NCI-H748 (cell line): Measurements from ENCODE around the gene PHLDA3.
A peak's percentile ranks its signal among the peaks of the same experiment; 100 is the strongest.
"Not testable (repeated sequence)": the region's sequence is repeated elsewhere in the genome, so short reads cannot be mapped to it uniquely, and the experiment has no call there.

Experiments
- DNase-seq: peaks from one replicate; lab custom pipeline; 2025; ENCODE audit not compliant: unreplicated experiment; lab: John Stamatoyannopoulos, UW

The PHLDA3 gene

GRCh38 chr1:201503397-201504176 lies 34.6 kb upstream of the PHLDA3 start:
- no peak for DNase-seq

GRCh38 chr1:201502511-201502857 lies 33.5 kb upstream of the PHLDA3 start:
- DNase-seq, result no peak

DNA sequence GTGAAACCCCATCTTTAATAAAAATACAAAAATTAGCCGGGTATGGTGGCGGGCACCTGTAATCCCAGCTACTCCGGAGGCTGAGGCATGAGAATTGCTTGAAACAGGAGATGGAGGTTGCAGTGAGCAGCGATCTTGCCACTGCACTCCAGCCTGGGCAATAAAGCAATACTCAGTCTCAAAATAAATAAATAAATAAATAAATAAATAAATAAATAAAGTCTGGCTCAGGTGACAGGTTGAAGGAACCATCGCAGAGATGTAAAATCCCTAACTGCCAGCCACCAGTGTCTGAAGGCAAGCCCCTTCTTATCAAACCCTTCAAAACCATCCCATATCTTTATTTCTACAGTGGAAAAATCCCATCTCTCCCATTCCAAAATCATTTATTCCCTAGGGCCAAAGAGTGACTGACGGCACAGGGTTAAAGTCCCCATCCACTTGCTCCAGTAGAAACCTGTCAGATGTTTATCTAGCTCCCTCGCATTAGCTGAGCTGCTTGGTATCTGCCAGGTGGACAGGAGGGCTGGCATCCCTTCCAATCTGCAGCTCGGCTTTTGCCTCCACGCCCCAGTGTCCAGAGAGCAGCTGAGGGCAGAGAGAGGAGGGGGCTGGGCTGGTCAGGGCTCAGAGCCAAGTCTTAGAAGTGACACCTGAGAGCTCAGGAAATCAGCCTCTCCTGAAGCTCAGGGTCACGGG lies 33.0 kb upstream of the PHLDA3 start:
- peak; percentile 89 for DNase-seq

DNA sequence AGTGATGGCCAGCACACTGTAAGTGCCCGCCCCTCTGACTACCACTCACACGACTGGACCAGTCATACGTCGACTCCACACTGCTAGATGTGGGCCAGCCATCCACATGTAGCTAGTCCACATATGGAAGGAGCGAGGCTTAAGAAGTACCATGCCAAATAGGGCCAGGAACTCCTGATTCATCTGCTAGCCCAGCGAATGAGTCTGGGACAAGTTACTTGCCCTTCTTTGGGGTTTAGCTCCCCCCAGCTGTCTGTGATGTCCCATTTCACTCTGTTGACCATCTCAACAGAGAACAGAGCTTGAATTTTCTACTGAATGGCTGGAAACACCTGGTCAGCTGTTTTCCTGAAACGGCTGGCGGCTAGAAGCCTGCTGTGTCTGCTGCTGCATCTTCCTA lies 32.2 kb upstream of the PHLDA3 start:
- DNase-seq, result no peak

GRCh38 chr1:201500670-201501120 lies 31.7 kb upstream of the PHLDA3 start:
- DNase-seq, result no peak

GRCh38 chr1:201499795-201500669 lies 31.0 kb upstream of the PHLDA3 start:
- DNase-seq, result no peak

GRCh38 chr1:201499191-201499590 lies 30.2 kb upstream of the PHLDA3 start:
- DNase-seq, result no peak

DNA sequence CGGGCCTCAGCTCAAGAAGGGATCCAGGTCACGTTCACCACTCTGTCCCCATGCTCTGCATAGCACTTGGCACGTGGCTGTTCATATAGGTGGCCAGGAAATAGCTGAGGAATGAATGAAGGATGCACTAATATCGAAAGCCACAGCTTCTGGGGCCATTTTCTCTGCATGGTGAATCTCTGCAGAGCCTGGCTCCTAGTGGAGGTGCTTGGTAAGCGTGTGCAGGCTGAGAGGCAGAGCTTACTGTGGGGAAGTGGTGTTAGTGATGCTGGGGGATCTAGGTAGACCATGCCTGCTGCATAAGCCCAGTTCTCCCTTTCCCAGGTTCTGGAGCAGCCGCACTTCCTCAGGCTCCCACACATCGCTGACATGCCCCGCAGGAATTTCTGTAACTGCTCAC lies 29.6 kb upstream of the PHLDA3 start:
- DNase-seq, result no peak

GRCh38 chr1:201497935-201498509 lies 29.0 kb upstream of the PHLDA3 start:
- DNase-seq, result no peak

DNA sequence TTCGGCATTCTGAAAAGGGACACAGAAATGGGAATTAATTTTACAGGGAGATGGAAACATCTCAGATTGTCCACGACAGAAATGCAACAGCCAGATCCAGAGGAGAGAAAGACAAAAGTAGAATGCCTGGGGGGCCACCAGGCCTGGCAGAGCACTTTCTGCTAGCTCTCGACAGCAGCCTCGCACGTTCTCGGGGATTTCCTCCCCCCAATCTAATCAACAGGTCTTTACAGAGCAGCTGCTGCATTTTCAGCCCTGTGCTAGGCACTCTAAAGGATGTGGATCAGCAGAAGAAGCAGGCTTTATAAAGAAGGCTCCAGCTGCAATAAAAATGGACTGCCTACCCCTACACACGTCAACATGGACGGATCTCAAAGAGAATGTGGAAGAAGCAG lies 27.3 kb upstream of the PHLDA3 start:
- no peak for DNase-seq

GRCh38 chr1:201495551-201496295 lies 26.7 kb upstream of the PHLDA3 start:
- no peak for DNase-seq

GRCh38 chr1:201493757-201494617 lies 25.0 kb upstream of the PHLDA3 start:
- DNase-seq, result no peak

GRCh38 chr1:201493026-201493656 lies 24.2 kb upstream of the PHLDA3 start:
- DNase-seq, result not testable (repeated sequence)

GRCh38 chr1:201491896-201492511 lies 23.0 kb upstream of the PHLDA3 start:
- DNase-seq, result no peak

DNA sequence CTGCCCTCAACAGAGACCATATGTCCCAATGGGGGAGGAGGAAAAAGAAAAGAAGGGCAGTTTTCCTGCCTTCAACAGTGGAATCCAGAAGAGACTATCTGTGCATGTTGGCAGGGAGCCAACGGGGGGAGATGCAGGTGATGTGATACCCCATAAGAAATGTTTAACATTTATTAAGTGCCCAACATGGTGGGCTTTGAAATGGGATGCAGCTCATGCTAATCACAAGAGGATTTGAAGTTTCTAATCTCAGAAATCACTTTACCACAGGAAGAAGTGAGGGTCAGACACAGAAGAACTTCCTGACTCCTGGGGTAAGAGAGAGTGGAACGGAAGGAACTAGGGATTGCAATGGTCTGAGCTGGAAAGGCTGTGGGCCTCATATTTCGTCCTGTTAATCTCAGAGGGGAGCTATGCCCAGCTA lies 21.7 kb upstream of the PHLDA3 start:
- DNase-seq, result no peak

GRCh38 chr1:201489643-201490261 lies 20.8 kb upstream of the PHLDA3 start:
- DNase-seq, result no peak

DNA sequence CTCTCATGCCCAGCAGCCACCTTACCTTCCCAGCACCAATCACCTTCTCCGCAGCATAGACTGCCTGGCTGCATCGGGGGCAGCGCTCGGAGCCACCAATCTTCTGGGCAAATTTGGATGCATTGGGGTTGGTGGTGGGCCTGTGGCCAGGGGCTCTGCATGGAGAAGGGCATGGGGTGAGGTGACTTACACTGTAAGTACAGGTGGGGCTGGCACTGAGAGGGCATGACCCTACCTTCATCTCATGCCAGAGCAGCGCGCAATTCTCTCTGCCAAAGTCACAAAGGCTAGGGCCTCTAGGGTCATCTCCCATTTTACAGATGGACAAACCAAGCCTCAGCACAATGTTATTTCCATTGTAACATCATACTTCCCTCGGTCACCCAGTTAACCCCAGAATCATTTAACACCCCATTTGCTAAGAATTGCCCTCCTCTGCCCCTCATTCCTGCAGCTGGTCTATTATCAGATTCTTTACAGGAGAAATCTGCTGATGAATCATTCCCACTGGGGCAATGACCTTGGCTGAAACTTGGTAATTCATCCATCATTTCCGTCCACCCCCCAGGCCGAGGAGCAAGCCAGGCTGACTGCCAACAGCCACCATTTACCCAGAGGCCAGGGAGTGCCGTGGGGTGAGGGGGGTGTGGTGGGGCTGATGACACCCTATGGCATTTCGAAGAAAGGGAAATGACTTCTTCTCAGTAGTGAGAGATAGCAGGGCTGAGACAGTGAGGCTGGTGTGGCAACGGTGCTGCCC lies 20.0 kb upstream of the PHLDA3 start:
- no peak for DNase-seq

GRCh38 chr1:201487742-201488141 lies 18.8 kb upstream of the PHLDA3 start:
- no peak for DNase-seq
